OCI-LY7 (cell line): ENCODE measurements around the gene ZFHX2.

ENCODE experiments used
- EZH2phosphoT487 ChIP-seq: fragments of 200-600 bp; sonication (generic); IDR thresholded peaks from 2 replicates; pipeline ENCODE4 v1.6.1; 2018; ENCODE audit warnings: low read depth, borderline replicate concordance, mild to moderate bottlenecking, mixed run types, antibody characterized with exemption, low read length, moderate library complexity, mixed read lengths
- TF ChIP-seq, protein P1 (sequence below): fragments of 200-600 bp; sonication (generic); conservative IDR thresholded peaks from 2 replicates; pipeline ENCODE4 v1.5.1; 2014; ENCODE audit warnings: mild to moderate bottlenecking, antibody characterized with exemption, low read length, moderate library complexity, mixed read lengths

DNA sequence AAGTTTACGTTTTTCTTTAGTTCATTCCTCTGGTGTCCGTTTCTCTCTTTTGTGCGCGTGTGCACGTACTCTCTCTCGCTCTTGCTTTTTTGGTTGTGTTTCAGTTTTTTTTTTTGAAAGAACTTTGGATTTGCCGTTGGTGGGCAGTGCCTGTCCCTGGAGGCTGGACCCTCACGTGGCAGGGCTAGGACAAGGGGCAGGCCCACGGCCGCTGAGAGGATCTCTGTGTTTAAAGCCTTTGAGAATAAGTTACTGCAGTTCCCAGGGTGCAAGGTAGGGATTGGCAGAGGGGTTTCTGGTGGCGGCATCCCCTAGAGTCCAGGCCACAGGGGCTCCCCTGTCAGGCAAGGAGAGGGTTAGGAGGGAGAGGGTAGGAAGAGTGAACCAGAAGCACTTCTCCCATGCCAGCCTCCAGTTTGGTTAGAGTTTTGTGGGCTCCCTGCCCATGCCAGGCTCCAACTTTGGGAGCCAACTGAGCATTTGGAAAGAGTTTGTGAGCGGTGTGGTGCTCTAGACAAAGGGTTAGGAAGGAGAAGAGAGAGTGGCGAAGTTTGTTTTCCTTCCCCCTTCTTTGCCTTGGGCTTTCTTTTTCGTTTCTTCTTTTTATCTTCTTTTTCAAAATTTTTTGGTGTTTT, 30.5 kb downstream of the ZFHX2 start:
- TF ChIP-seq, protein P1, sequence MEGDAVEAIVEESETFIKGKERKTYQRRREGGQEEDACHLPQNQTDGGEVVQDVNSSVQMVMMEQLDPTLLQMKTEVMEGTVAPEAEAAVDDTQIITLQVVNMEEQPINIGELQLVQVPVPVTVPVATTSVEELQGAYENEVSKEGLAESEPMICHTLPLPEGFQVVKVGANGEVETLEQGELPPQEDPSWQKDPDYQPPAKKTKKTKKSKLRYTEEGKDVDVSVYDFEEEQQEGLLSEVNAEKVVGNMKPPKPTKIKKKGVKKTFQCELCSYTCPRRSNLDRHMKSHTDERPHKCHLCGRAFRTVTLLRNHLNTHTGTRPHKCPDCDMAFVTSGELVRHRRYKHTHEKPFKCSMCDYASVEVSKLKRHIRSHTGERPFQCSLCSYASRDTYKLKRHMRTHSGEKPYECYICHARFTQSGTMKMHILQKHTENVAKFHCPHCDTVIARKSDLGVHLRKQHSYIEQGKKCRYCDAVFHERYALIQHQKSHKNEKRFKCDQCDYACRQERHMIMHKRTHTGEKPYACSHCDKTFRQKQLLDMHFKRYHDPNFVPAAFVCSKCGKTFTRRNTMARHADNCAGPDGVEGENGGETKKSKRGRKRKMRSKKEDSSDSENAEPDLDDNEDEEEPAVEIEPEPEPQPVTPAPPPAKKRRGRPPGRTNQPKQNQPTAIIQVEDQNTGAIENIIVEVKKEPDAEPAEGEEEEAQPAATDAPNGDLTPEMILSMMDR = no peak
- TF ChIP-seq EZH2phosphoT487 = no peak
